Measurements from ENCODE around the gene STOML1. TPM values are rescaled to one million over a fixed set of nuclear protein-coding genes. Genes with fewer than 3 reads are reported as not detected.

Gene STOML1
- total and polyA plus RNA-seq, 2 experiments from 2014 or later, result 2.3 to 2.4 TPM

- 0 out of 2 replicates have a peak, but pooled peaks have one; percentile 42 for TF ChIP-seq ETS1 (IDR thresholded peaks at IDR 0.05)
- TF ChIP-seq CTCF (conservative IDR thresholded peaks at IDR 0.05; ENCODE audit: low read depth in 2 of 2), result peak; percentile 69 to 93
- no peak for TF ChIP-seq EZH2phosphoT487 (IDR thresholded peaks at IDR 0.05; ENCODE audit: unreplicated experiment)
- TF ChIP-seq ZNF462 (CRISPR knock-in tag; IDR thresholded peaks at IDR 0.05), result no peak
- TF ChIP-seq STAT1 (IDR thresholded peaks at IDR 0.05; ENCODE audit: unreplicated experiment), result no peak
Observed at GRCh38 chr15:73950831-73951561, 41.1 kb downstream of the STOML1 start (continued).
